Measurements from ENCODE around the gene EPAS1.

The EPAS1 gene

DNA sequence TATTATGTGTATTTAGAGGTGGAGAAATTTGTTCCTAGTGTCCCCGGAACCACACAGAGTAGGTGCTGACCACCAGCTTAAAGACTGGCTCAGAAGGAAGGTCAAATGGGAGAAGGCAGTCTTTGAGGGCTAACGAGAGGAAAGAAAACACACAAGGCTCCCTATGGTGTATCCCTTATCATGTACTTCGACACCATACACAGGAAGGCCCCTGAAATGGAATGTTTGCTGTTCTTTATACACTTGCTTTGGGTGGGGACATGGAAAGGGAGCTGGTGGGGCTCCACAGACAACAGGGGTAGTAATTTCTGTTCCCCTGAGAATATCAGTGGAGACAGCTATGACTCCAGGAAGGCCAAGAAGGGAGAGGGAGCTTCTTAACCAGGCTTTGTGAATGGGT is 6.0 kb downstream of the EPAS1 start:
- DNase-seq: no peak

- DNase-seq: no peak
Observed at GRCh38 chr2:46303822-46304221, 6.6 kb downstream of the EPAS1 start.

- DNase-seq: no peak
Observed at GRCh38 chr2:46304635-46305034, 7.4 kb downstream of the EPAS1 start.

DNA sequence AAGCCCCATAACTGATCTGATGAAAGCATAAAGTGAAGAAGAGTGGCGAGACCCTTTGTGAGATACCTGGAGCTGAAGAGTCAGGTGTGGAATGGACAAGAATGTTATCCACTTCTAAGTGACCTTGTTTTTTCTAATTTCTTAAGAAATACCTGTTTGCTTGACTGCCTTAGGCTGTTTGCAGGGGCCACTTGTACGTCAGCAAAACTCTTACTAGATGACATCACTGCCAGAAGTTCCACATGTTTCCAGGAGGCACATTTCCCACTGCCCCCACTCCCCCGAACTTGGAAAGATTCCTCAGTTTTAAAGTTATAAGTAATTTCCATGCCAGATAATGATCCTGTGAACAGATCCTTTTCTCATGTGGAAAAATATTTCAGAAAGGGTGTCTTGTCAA is 8.0 kb downstream of the EPAS1 start:
- no peak for DNase-seq

GRCh38 chr2:46305767-46306166 is 8.6 kb downstream of the EPAS1 start:
- DNase-seq: no peak

DNA sequence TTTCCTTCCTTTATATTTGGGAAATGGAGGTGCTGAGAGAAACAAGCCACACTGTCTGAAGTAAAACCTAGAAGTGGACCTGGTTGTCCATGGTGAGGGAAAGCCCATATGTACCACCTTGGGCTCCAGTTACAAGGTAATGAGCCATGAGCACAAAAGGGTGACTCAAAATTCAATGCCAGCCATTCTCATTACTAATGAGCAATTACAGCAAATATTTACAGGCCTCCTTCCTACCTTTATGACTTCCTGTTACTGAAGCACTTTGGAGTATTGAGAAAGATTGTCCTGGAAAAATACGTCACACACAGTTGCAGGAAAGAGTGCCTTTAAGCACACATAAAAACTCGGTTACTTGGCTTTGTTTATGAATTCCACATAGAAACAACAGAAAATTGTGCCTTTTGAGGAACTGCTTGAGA is 9.1 kb downstream of the EPAS1 start:
- peak; percentile 86 for DNase-seq

- peak; percentile 22 for DNase-seq
Observed at GRCh38 chr2:46306988-46307655, 9.9 kb downstream of the EPAS1 start.

- no peak for DNase-seq
Observed at GRCh38 chr2:46308081-46308480, 10.9 kb downstream of the EPAS1 start.

DNA sequence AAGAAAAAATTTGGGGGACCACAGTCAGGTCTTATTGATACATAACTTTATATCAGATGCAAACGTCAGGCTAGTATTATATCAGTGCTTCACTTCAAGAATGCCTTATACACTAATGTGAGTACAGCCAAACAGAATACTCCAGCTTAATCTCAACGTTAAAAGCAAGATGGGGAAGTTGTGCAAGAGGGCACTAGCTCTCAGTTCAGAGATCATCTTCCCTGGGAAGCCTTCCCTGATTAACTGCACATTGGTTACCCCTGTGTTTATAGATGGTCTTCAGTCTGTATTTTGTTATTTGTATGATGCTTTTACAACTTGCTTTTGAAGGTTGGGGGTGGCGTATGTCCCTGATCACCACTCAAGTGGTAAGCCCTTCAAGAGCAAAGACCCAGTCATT is 11.4 kb downstream of the EPAS1 start:
- no peak for DNase-seq

DNA sequence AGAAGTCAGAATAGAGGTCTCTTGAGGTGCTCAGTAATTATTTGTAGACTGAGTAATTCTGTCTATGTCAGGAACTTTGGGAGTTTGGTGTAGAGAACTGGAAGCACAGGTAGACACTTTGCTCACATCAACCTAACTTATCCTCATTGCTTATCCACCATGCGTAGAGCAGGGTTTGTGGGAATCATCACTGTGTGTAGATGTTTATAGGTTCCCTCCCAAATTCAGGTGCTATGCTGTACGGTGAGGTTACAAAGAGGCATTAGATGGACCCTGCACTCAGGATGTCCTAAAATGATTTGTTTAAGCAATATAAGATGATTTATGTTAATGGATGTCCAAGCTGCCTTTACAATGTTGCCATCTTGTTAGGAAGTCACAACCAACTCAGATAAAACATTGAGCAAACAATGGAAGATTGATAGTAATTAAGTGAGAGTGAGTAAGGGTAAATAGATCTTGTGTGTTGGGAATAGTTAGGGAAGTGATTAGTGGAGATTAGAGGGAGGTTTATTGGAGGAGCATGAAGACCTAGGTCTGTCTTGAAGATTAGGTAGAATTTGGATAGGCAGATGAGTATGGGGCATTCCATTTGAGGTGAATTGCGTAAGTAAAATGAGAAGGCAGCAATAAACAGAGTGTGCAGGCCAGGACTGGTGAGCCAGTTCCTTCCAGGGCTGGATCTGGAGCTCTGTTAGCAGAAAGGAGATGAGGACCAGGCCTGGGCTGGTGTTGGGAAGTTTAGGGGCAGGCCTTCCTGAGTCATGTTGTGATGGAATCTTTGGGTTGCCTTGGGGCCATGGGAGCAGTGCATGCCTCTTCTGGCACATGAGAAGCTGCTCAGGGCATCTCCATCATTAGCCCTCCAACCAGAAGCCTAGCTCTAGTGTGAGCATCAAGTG is 12.1 kb downstream of the EPAS1 start:
- no peak for DNase-seq

DNA sequence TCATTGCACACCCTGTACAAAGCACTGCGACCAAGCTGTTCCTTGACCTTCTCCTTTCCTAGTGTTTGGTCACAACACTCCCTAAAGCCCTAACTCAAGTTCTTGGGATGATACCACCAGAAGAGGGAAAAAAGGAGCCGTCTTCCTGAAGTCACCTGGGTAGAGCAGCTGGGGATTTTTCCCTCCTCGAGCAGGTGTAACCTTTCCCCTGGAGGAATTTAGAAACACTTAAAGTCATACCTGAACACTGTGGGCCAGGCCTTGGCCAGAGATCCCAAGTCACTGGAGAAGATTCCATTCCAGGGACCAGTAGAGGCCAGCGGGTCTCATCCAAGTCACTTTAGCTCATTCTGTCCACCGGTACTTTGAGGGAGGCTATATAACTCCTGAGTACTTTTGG is 13.2 kb downstream of the EPAS1 start:
- no peak for DNase-seq

GRCh38 chr2:46311651-46312223 is 14.5 kb downstream of the EPAS1 start:
- no peak for DNase-seq

DNA sequence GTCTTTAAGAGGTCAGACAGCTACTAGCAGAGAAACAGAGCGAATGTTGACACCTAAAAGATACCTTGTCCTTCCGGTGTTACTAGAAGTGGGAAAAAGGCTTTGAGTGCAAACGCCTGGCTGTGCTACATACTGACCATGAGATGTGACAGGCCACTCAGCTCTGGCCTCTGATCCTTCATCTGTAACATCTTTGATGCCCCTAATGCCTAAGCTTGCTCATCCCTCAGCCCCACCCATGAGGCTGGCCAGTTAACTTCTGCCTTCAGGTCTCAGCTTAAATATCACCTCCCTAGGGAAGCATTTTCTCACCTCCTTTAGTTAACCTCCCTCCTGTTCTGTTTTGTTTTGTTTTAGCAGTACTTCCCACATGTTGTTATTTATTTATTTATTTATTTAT is 15.9 kb downstream of the EPAS1 start:
- no peak for DNase-seq

DNA sequence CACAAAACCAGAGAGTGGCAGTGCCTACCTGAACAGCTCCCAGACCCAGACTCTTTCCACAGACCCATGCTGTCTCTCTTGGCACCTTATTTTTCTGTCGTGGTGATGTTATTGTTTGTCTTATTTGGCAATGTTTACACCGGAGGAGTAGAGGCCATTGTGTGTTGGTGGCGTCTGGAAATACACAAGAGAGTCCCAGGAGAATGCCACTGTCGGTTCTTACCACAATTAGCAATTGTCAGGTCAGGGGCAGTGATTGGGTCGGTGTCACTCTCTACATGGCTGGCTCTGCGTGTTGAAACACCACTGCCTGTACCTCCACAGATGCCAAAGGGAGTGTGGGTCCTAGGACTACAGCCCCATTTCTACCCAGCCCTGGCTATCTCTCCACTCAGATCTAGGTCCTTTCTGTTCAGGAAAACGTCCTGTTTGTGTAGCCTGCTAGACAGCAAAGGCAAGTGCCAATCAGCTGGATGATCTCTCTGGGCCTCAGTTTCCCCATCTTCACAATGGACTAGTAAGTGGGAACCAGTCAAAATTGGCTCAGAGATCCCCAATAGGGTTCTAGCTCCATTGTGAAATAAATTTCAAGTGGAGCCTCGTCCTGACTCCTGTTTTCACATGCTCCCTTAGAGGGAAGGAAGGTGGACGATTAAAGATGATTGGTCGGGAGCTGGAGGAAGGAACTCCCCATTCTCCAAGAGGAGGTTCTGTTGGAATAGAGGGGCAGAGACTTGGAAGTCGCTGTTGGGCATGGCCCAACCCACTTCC is 17.0 kb downstream of the EPAS1 start:
- no peak for DNase-seq

GRCh38 chr2:46315103-46315890 is 18.1 kb downstream of the EPAS1 start:
- no peak for DNase-seq

- DNase-seq: no peak
Observed at GRCh38 chr2:46317094-46317486, 19.9 kb downstream of the EPAS1 start.

DNA sequence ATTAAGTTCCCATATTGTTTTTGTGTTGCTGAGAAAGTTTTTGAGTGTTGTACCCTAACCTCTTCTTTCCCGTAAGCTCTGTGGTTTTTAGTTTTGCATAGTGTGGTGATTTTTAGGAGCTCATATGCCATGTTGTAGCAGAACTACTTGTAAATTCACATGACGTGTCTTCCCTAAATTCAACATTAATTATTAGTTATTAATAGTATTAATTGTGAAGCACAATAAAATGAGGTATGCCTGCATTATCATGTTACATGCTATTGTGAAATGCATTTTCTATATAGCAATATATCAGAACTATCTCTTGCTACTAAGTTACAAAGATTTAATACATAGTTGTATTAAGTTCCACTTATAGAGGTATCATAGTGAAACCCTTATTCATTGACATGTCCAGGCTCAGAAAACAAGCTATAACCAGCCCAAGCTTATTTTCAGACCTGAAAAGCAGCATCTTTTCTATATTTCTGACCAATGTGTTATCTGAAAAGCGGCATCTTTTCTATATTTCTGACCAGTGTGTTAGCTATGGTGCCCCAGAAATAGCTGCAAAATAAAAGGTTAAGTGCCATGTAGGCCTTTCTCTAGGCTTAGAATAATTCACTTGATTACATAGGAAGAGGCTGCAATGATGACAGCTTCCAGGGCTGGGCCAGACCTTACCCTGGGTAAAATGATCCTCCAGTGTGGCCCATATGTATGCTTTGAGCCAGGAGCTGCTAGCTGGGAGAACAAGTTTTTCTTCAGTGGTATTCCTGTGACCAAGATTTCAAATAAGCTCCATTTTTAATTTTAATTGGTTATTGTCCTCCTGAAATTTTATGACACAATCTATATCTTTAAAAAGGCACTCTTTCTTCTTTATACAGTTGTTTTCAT is 21.6 kb downstream of the EPAS1 start:
- no peak for DNase-seq

DNA sequence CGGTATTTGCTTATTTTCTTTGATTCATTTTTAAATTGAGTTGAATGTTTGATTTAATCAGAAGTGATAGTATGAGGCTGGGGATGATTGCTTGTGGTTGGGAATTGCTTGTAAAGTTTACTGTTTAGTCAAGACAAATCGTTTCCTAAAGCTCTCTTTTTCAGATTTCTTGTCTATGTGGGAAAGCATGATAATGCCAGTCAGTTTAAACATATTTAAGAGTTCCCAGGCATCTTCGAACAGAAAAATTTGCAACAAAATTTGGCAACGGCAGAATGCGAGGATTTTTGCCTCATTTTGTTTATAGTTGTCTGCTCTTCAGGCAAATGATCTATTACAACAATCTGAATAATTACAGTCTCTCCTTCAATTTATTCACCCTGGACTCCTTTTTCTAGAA is 22.5 kb downstream of the EPAS1 start:
- DNase-seq: no peak

GRCh38 chr2:46320141-46320567 is 22.9 kb downstream of the EPAS1 start:
- DNase-seq: no peak

GRCh38 chr2:46323730-46324129 is 26.5 kb downstream of the EPAS1 start:
- DNase-seq: no peak

DNA sequence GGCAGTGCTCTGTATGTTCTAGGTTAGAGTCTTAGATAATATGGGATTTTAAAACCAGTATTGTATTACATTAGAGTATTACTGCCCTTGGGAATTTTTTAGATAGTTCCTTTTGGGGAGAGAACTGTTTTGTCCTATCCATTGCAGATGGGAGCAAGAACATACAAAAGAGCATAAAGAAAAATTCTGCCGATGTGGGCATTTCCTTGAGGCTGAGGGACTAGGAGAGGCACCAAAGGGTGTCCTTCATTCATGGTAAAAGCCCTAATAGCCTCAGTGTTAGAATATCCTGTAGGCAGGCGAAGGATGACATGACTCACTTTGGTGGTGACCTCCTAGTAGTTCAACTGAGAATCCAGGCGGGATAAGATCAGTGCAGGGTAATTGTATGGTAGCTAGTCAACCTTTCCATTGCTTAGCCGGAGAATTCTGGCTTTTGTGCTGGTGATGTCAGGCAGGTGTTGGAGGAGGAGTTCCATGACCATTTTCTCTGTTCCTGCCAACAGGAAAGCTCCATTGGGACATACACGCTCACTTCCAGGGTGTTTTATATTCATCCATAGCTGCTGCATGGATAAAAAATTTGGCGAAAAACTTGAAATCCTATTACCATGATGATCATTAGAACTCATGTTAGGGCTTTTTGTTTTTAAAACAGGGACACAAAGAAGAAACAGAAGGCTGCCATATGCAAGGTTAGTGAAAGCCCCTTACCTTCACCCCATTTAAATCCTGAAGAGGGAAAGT is 28.1 kb downstream of the EPAS1 start:
- no peak for DNase-seq

All from DMS79 treated with DMSO at 0.1 percent for 48 hours (cell line).